AG08396 (cell line): ENCODE results near the gene HNRNPC.
A peak's percentile ranks its signal among the peaks of the same experiment; 100 is the strongest.
"Not testable (repeated sequence)": the region's sequence is repeated elsewhere in the genome, so short reads cannot be mapped to it uniquely, and the experiment has no call there.

Experiments
- DNase-seq: peaks from one replicate; pipeline ENCODE4 v3.0.0; 2012; ENCODE audit warnings: low spot score, mixed read lengths

HNRNPC gene

GRCh38 chr14:21268617-21269251 is 508 bp downstream of the HNRNPC start:
- DNase-seq = no peak

GRCh38 chr14:21267886-21268616 is 1.2 kb downstream of the HNRNPC start:
- DNase-seq = no peak

- no peak for DNase-seq
Measured at GRCh38 chr14:21267431-21267845, 1.8 kb downstream of the HNRNPC start.

- peak; percentile 32 for DNase-seq
Measured at GRCh38 chr14:21264025-21264801, 5.0 kb downstream of the HNRNPC start.

- DNase-seq = no peak
Measured at GRCh38 chr14:21263284-21264024, 5.8 kb downstream of the HNRNPC start.

- DNase-seq = no peak
Measured at GRCh38 chr14:21262410-21262809, 6.8 kb downstream of the HNRNPC start.

GRCh38 chr14:21261824-21262223 is 7.4 kb downstream of the HNRNPC start:
- DNase-seq = no peak

- no peak for DNase-seq
Measured at GRCh38 chr14:21258889-21259787, 10.1 kb downstream of the HNRNPC start.

- no peak for DNase-seq
Measured at GRCh38 chr14:21258005-21258888, 11.0 kb downstream of the HNRNPC start.

- no peak for DNase-seq
Measured at GRCh38 chr14:21257394-21257909, 11.8 kb downstream of the HNRNPC start.

GRCh38 chr14:21256539-21257393 is 12.5 kb downstream of the HNRNPC start:
- DNase-seq = no peak

- not testable (repeated sequence) for DNase-seq
Measured at GRCh38 chr14:21256102-21256447, 13.2 kb downstream of the HNRNPC start.

GRCh38 chr14:21255385-21256101 is 13.7 kb downstream of the HNRNPC start:
- no peak for DNase-seq

GRCh38 chr14:21252149-21252548 is 17.1 kb downstream of the HNRNPC start:
- no peak for DNase-seq

GRCh38 chr14:21251215-21251614 is 18.0 kb downstream of the HNRNPC start:
- no peak for DNase-seq

GRCh38 chr14:21248739-21249411 is 20.4 kb downstream of the HNRNPC start:
- no peak for DNase-seq

- DNase-seq = no peak
Measured at GRCh38 chr14:21248338-21248737, 20.9 kb downstream of the HNRNPC start.

GRCh38 chr14:21245813-21246212 is 23.4 kb downstream of the HNRNPC start:
- DNase-seq = no peak
